Mesendoderm (in vitro differentiated cells): ENCODE results near the gene SH2D7.

Experiments used
- DNase-seq: peaks from one replicate; pipeline ENCODE4 v3.0.0; 2013
- H2AK5ac ChIP-seq: 2 replicates; pipeline ENCODE4 v1.6.1; 2013; ENCODE audit warnings: low read length, inconsistent platforms
- H2BK120ac ChIP-seq: 2 replicates; pipeline ENCODE4 v1.6.1; 2013; ENCODE audit warnings: low read depth, mild to moderate bottlenecking, low read length, moderate library complexity, mixed read lengths
- H2BK15ac ChIP-seq: replicated peaks from 2 replicates; pipeline ENCODE4 v1.6.1; 2013; ENCODE audit warnings: low read depth, mild to moderate bottlenecking, moderate library complexity
- H2BK5ac ChIP-seq: 2 replicates; pipeline ENCODE4 v1.6.1; 2013; ENCODE audit warnings: low read length, inconsistent platforms
- H3K18ac ChIP-seq: 2 replicates; pipeline ENCODE4 v1.6.1; 2013; ENCODE audit warnings: mild to moderate bottlenecking, low read length, mixed read lengths
- H3K23ac ChIP-seq: one replicate; pipeline ENCODE4 v1.6.1; 2013; ENCODE audit warnings: low read length
- H3K27ac ChIP-seq: 2 replicates; pipeline ENCODE4 v1.5.1; 2013; ENCODE audit warnings: low read depth, mild to moderate bottlenecking, inconsistent platforms, low read length, moderate library complexity
- H3K27me3 ChIP-seq: 2 replicates; pipeline ENCODE4 v1.6.1; 2013; ENCODE audit warnings: low read length, control low read depth, mild to moderate bottlenecking, inconsistent platforms; ENCODE audit not compliant: insufficient read depth, poor library complexity
- H3K36me3 ChIP-seq: 2 replicates; pipeline ENCODE4 v1.6.1; 2013; ENCODE audit warnings: low read length, inconsistent platforms; ENCODE audit not compliant: control insufficient read depth, insufficient read depth
- H3K4ac ChIP-seq: one replicate; pipeline ENCODE4 v1.6.1; 2013; ENCODE audit warnings: low read depth, mild to moderate bottlenecking, low read length, moderate library complexity
- H3K4me1 ChIP-seq: 2 replicates; pipeline ENCODE4 v1.6.1; 2013; ENCODE audit warnings: low read depth, low read length, inconsistent platforms; ENCODE audit not compliant: control insufficient read depth
- H3K4me2 ChIP-seq: 2 replicates; pipeline ENCODE4 v1.6.1; 2013; ENCODE audit warnings: low read length
- H3K4me3 ChIP-seq: 2 replicates; pipeline ENCODE4 v1.5.1; 2013; ENCODE audit warnings: mild to moderate bottlenecking, low read length
- H3K56ac ChIP-seq: one replicate; pipeline ENCODE4 v1.6.1; 2013; ENCODE audit warnings: low read length
- H3K79me1 ChIP-seq: 2 replicates; pipeline ENCODE4 v1.6.1; 2013; ENCODE audit warnings: low read length, inconsistent platforms
- H3K79me2 ChIP-seq: 2 replicates; pipeline ENCODE4 v1.6.1; 2013; ENCODE audit warnings: mild to moderate bottlenecking, low read length; ENCODE audit not compliant: control insufficient read depth, insufficient read depth
- H3K9ac ChIP-seq: 2 replicates; pipeline ENCODE4 v1.6.1; 2013; ENCODE audit warnings: low read length, inconsistent platforms
- H4K5ac ChIP-seq: one replicate; pipeline ENCODE4 v1.6.1; 2013; ENCODE audit warnings: low read length
- H4K8ac ChIP-seq: one replicate; pipeline ENCODE4 v1.6.1; 2013; ENCODE audit warnings: low read depth, mild to moderate bottlenecking, control low read depth, low read length, moderate library complexity
- WGBS: extraction: QIAGEN DNeasy Blood & Tissue Kit; methylation state at CpG from one replicate; pipeline ENCODE4 v1.1.7; 2013; ENCODE audit warnings: low lambda C conversion rate, missing lambda C conversion rate; ENCODE audit not compliant: insufficient coverage; ENCODE audit errors: extremely low coverage; 5-methylcytosine and 5-hydroxymethylcytosine counted together

Gene SH2D7

DNA sequence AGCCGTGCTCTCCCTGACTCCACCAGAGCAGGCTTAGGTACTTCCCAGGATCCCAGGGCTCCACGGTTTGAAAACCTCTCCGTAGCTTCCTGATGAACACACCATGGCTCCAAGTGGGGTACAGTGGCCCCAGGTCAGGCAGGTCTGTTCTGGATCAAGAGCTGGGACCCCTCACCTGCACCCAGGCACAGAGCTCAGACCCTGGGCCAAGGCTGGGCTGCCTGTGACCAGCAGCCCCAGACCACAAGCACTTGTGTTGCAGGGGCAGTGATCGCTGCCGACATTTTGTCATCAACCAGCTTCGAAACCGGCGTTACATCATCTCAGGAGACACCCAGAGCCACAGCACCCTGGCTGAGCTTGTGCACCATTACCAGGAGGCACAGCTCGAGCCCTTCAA, 5.3 kb downstream of the SH2D7 start:
- H3K27me3 ChIP-seq: no peaks in the 10 kb centered on the region
- no peak overlapping the region for H4K5ac ChIP-seq
- no peak overlapping the region for H3K9ac ChIP-seq
- no peak overlapping the region for H2BK120ac ChIP-seq
- H3K56ac ChIP-seq: no peak overlapping the region
- WGBS: no CpG with 5 or more reads among the region's 9 CpGs
- no peak for DNase-seq
- no peaks in the 10 kb centered on the region for H3K79me2 ChIP-seq
- no peak overlapping the region for H3K4me2 ChIP-seq
- H2BK15ac ChIP-seq: no peak overlapping the region
- H3K36me3 ChIP-seq: no peaks in the 10 kb centered on the region
- no peaks in the 10 kb centered on the region for H3K4me1 ChIP-seq
- H2BK5ac ChIP-seq: no peak overlapping the region
- no peak overlapping the region for H2AK5ac ChIP-seq
- no peak overlapping the region for H3K27ac ChIP-seq
- H3K4me3 ChIP-seq: no peak overlapping the region
- no peak overlapping the region for H3K4ac ChIP-seq
- no peaks in the 10 kb centered on the region for H3K79me1 ChIP-seq
- H4K8ac ChIP-seq: no peak overlapping the region
- H3K23ac ChIP-seq: no peak overlapping the region
- no peak overlapping the region for H3K18ac ChIP-seq

GRCh38 chr15:78098131-78098755, 5.9 kb downstream of the SH2D7 start:
- DNase-seq: no peak
- WGBS: no CpG with 5 or more reads among the region's 11 CpGs
- no peak overlapping the region for H3K4me3 ChIP-seq

DNA sequence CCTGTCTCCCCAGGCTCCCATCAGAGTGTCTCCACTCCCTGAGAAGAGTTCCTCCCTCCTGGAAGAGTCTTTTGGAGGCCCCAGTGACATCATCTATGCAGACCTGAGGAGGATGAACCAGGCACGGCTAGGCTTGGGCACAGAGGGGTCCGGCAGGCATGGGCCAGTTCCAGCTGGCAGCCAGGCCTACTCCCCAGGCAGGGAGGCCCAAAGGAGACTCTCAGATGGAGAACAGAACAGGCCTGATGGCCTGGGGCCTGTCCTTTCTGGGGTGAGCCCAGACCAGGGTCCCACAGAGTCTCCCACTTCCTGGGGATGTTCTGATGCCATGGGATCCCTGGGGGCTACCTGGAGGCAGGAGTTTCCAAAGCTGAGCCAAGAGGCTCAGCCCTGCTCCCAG, 8.5 kb downstream of the SH2D7 start:
- H3K36me3 ChIP-seq: no peaks in the 10 kb centered on the region
- no peak overlapping the region for H2AK5ac ChIP-seq
- no peak overlapping the region for H4K5ac ChIP-seq
- no peaks in the 10 kb centered on the region for H3K79me2 ChIP-seq
- no peak overlapping the region for H3K4me3 ChIP-seq
- H3K27ac ChIP-seq: no peak overlapping the region
- H3K79me1 ChIP-seq: no peaks in the 10 kb centered on the region
- H3K56ac ChIP-seq: no peak overlapping the region
- H3K27me3 ChIP-seq: no peaks in the 10 kb centered on the region
- no peak overlapping the region for H3K4ac ChIP-seq
- no peak overlapping the region for H2BK15ac ChIP-seq
- H3K23ac ChIP-seq: no peak overlapping the region
- WGBS: no CpG with 5 or more reads among the region's 2 CpGs
- no peak overlapping the region for H3K18ac ChIP-seq
- H3K9ac ChIP-seq: no peak overlapping the region
- DNase-seq: no peak
- H3K4me1 ChIP-seq: no peaks in the 10 kb centered on the region
- no peak overlapping the region for H2BK5ac ChIP-seq
- H3K4me2 ChIP-seq: no peak overlapping the region
- no peak overlapping the region for H2BK120ac ChIP-seq
- no peak overlapping the region for H4K8ac ChIP-seq

More at GRCh38 chr15:78098131-78098755, 5.9 kb downstream of the SH2D7 start:
- Histone ChIP-seq H3K79me2 (no peaks in the 10 kb centered on the region), H4K8ac (no peak overlapping the region), H2AK5ac (no peak overlapping the region), H3K9ac (no peak overlapping the region), H2BK5ac (no peak overlapping the region), H3K23ac (no peak overlapping the region), H2BK15ac (no peak overlapping the region), H3K4me2 (no peak overlapping the region), H3K4ac (no peak overlapping the region), H3K79me1 (no peaks in the 10 kb centered on the region), H3K18ac (no peak overlapping the region), H4K5ac (no peak overlapping the region), H3K56ac (no peak overlapping the region), H3K27ac (no peak overlapping the region), H3K4me1 (no peaks in the 10 kb centered on the region), H2BK120ac (no peak overlapping the region), H3K36me3 (no peaks in the 10 kb centered on the region), H3K27me3 (no peaks in the 10 kb centered on the region)

- Histone ChIP-seq H3K36me3 (no peaks in the 10 kb centered on the region), H3K56ac (no peak overlapping the region), H3K27ac (no peak overlapping the region), H2AK5ac (no peak overlapping the region), H3K4ac (no peak overlapping the region), H3K4me1 (no peaks in the 10 kb centered on the region), H3K79me2 (no peaks in the 10 kb centered on the region), H3K4me2 (no peak overlapping the region), H3K27me3 (no peaks in the 10 kb centered on the region), H3K79me1 (no peaks in the 10 kb centered on the region), H2BK5ac (no peak overlapping the region), H3K4me3 (no peak overlapping the region), H3K18ac (no peak overlapping the region), H3K23ac (no peak overlapping the region), H2BK120ac (no peak overlapping the region), H4K8ac (no peak overlapping the region), H4K5ac (no peak overlapping the region), H3K9ac (no peak overlapping the region), H2BK15ac (no peak overlapping the region)
- DNase-seq: peak; percentile 18
- no CpG with 5 or more reads among the region's 5 CpGs for WGBS
Measured at GRCh38 chr15:78101423-78102105, 9.2 kb downstream of the SH2D7 start.

DNA sequence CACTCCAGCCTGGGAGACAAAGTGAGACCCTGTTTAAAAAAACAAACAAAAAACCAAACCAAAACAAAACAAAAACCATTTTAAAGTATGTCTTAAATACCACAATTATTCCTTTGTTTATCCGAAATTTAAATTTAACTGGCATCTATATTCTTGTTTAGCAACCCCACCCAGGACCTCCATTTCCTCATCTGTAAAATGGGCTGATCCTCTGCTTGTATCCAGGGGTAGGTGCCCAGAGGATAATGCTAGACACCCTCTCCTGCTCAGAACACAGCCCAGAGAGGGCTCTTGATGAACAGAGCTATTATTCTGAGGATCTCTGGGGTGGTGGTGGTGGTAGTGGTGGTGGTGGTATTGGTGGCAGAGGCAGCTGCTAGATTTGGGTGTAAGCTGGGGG, 9.8 kb downstream of the SH2D7 start:
- H3K36me3 ChIP-seq: no peaks in the 10 kb centered on the region
- no peak overlapping the region for H3K4ac ChIP-seq
- no peak overlapping the region for H4K8ac ChIP-seq
- H2BK15ac ChIP-seq: no peak overlapping the region
- no peak overlapping the region for H3K27ac ChIP-seq
- H3K4me1 ChIP-seq: no peaks in the 10 kb centered on the region
- DNase-seq: no peak
- H3K79me1 ChIP-seq: no peaks in the 10 kb centered on the region
- no peak overlapping the region for H2AK5ac ChIP-seq
- no peak overlapping the region for H4K5ac ChIP-seq
- no peak overlapping the region for H3K56ac ChIP-seq
- no peaks in the 10 kb centered on the region for H3K27me3 ChIP-seq
- H2BK120ac ChIP-seq: no peak overlapping the region
- H2BK5ac ChIP-seq: no peak overlapping the region
- no peak overlapping the region for H3K4me2 ChIP-seq
- no peak overlapping the region for H3K18ac ChIP-seq
- no peak overlapping the region for H3K9ac ChIP-seq
- no peaks in the 10 kb centered on the region for H3K79me2 ChIP-seq
- H3K23ac ChIP-seq: no peak overlapping the region
- no peak overlapping the region for H3K4me3 ChIP-seq
- 100% methylated on average over 1 of the region's 1 CpG for WGBS

DNA sequence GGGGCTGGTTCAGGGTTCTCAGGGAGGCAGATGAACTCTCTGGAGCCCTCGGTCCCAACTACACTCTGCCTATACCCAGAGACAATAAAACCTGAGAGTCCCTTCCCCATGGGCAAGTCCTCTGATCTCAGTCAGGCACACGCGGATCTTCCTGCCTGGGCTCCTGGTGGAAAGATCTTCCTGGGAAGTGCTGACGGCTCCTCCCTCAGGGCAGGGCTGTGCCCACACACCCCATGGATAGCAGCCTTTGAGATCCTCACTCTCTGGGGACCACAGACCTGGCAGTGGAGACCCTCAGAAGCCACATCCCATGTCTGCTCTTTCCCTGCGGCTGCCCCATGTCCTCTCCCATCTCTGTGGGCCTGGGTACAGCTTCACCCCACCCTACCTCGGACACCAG, 10.4 kb downstream of the SH2D7 start:
- H3K23ac ChIP-seq: no peak overlapping the region
- WGBS: no CpG with 5 or more reads among the region's 6 CpGs
- no peak for DNase-seq

More for the DNA sequence above, 10.4 kb downstream of the SH2D7 start:
- no peaks in the 10 kb centered on the region for H3K79me2 ChIP-seq
- no peak overlapping the region for H3K56ac ChIP-seq
- H2BK15ac ChIP-seq: no peak overlapping the region
- no peak overlapping the region for H2AK5ac ChIP-seq
- no peaks in the 10 kb centered on the region for H3K79me1 ChIP-seq
- H3K18ac ChIP-seq: no peak overlapping the region
- H4K5ac ChIP-seq: no peak overlapping the region
- H3K27ac ChIP-seq: no peak overlapping the region
- H3K27me3 ChIP-seq: no peaks in the 10 kb centered on the region
- no peaks in the 10 kb centered on the region for H3K4me1 ChIP-seq
- H3K36me3 ChIP-seq: no peaks in the 10 kb centered on the region
- H3K9ac ChIP-seq: no peak overlapping the region
- no peak overlapping the region for H3K4me3 ChIP-seq
- no peak overlapping the region for H2BK120ac ChIP-seq
- H3K4ac ChIP-seq: no peak overlapping the region
- H3K4me2 ChIP-seq: no peak overlapping the region
- H4K8ac ChIP-seq: no peak overlapping the region
- H2BK5ac ChIP-seq: no peak overlapping the region
